A549 treated with RU486 at 1 μM for 4 hours (cell line): ENCODE results near the gene PNMA1. TPM values are rescaled to one million over a fixed set of nuclear protein-coding genes. Genes with fewer than 3 reads are reported as not detected.

Experiments
- total RNA-seq: library from RNA; stranded (reverse); fragments of 200-300 nt; extraction: Qiagen RNA extraction; gene quantifications from 5 replicates; pipeline ENCODE4 v1.2.3, GENCODE V29; 2022; ENCODE audit warnings: low read depth

PNMA1 gene, protein sequence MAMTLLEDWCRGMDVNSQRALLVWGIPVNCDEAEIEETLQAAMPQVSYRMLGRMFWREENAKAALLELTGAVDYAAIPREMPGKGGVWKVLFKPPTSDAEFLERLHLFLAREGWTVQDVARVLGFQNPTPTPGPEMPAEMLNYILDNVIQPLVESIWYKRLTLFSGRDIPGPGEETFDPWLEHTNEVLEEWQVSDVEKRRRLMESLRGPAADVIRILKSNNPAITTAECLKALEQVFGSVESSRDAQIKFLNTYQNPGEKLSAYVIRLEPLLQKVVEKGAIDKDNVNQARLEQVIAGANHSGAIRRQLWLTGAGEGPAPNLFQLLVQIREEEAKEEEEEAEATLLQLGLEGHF
- 50.9 to 65.9 TPM (median 61.7 TPM) in 5 replicates for total RNA-seq

GRCh38 chr14:73713803-73714655 lies at the start of gene PNMA1:
PNMA1 (minus strand) TSS chr14:73714384; CDS start chr14:73713639, 745 bp downstream.

Other genes starting within 250 kb of the PNMA1 start
- 21.0 to 28.4 TPM (median 26.9 TPM) in 5 replicates for gene RIOX1, start 223.5 kb downstream of the PNMA1 start, total RNA-seq
- gene ACOT1, start 177.2 kb downstream of the PNMA1 start, total RNA-seq: 6.2 to 7.6 TPM (median 6.7 TPM) in 5 replicates
- gene HEATR4, start 155.4 kb downstream of the PNMA1 start, total RNA-seq: not detected in 5 replicates
- 46.1 to 56.5 TPM (median 55.3 TPM) in 5 replicates for gene ACOT2, start 145.2 kb downstream of the PNMA1 start, total RNA-seq
- gene ACOT4, start 122.5 kb downstream of the PNMA1 start, total RNA-seq: 1.5 to 2.8 TPM (median 2.1 TPM) in 5 replicates
- gene ACOT6, start 101.9 kb downstream of the PNMA1 start, total RNA-seq: not detected in 5 replicates
- 6.5 to 13.4 TPM (median 10.6 TPM) in 5 replicates for gene DNAL1, start 69.4 kb downstream of the PNMA1 start, total RNA-seq
- 5.9 to 8.6 TPM (median 7.5 TPM) in 5 replicates for gene PTGR2, start 137.4 kb upstream of the PNMA1 start, total RNA-seq
- 41.3 to 56.6 TPM (median 45.3 TPM) in 5 replicates for gene ZNF410, start 172.5 kb upstream of the PNMA1 start, total RNA-seq
- gene FAM161B, start 235.7 kb upstream of the PNMA1 start, total RNA-seq: 1.6 to 2.0 TPM (median 1.9 TPM) in 5 replicates
- 22.4 to 27.0 TPM (median 25.7 TPM) in 5 replicates for gene COQ6, start 235.9 kb upstream of the PNMA1 start, total RNA-seq